B cell (primary cell): Measurements from ENCODE around the gene ITPR1. TPM values are rescaled to one million over a fixed set of nuclear protein-coding genes. Genes with fewer than 3 reads are reported as not detected.

Experiments
- ATAC-seq: fragments of 200-7000 bp; cut with Tn5 transposase; one replicate; pipeline ENCODE4 v1.10.0; 2021; ENCODE audit warnings: low read depth, mild to moderate bottlenecking, moderate number of reproducible peaks, moderate library complexity
- CTCF ChIA-PET: fragments of 350-600 bp; sonication (Branson Sonifier 250); formaldehyde crosslinking; loops from one replicate; lab custom pipeline; 2021; ENCODE audit warnings: antibody characterized with exemption, inconsistent platforms; lab: Charles Lee
- POLR2A ChIA-PET: fragments of 350-600 bp; sonication (Branson Sonifier 250); formaldehyde crosslinking; loops from one replicate; lab custom pipeline; 2021; ENCODE audit warnings: antibody characterized with exemption; lab: Charles Lee
- DNase-seq: peaks from one replicate; pipeline ENCODE4 v3.0.0; 2013
- H2AFZ ChIP-seq: 2 replicates; pipeline ENCODE4 v1.6.1; 2012; ENCODE audit warnings: mild to moderate bottlenecking, low read depth, low read length; ENCODE audit not compliant: insufficient read depth, poor library complexity, severe bottlenecking
- H3K27ac ChIP-seq, 2 donors: 1 replicate in 1 of 2; 2 replicates in 1 of 2; pipeline ENCODE4 v1.5.1; 2012 to 2013; ENCODE audit warnings: low read length in 2 of 2, mild to moderate bottlenecking in 2 of 2, moderate library complexity in 1 of 2
- H3K27me3 ChIP-seq, 4 experiments: fragments of 200-600 bp in 1 of 4; sonication (generic) in 1 of 4; replicated peaks in 1 of 4; 1 replicate in 2 of 4; 2 replicates in 2 of 4; pipeline versions ENCODE4 v1.6.1 to v1.7.0; 2013 to 2016; ENCODE audit warnings: low read length in 3 of 4, mild to moderate bottlenecking in 2 of 4, mixed read lengths in 1 of 4, moderate library complexity in 1 of 4; ENCODE audit not compliant: insufficient read depth in 4 of 4, control insufficient read depth in 3 of 4; ENCODE audit errors: control extremely low read depth in 1 of 4
- H3K36me3 ChIP-seq, 2 experiments: replicated peaks in 1 of 2; 1 replicate in 1 of 2; 2 replicates in 1 of 2; pipeline versions ENCODE4 v1.6.1 to v1.7.1; 2013; ENCODE audit warnings: low read length in 1 of 2; ENCODE audit not compliant: insufficient read depth in 2 of 2, control insufficient read depth in 1 of 2; ENCODE audit errors: control extremely low read depth in 1 of 2, extremely low read depth in 1 of 2
- H3K4me1 ChIP-seq, 2 donors: fragments of 200-600 bp in 1 of 2; sonication (generic) in 1 of 2; 1 replicate in 1 of 2; 2 replicates in 1 of 2; pipeline versions ENCODE4 v1.5.1 to v1.6.1; 2013 to 2017; ENCODE audit warnings: low read length in 2 of 2; ENCODE audit not compliant: control insufficient read depth in 2 of 2, insufficient read depth in 2 of 2
- H3K4me2 ChIP-seq: replicated peaks from 2 replicates; pipeline ENCODE3; 2012; ENCODE audit warnings: mild to moderate bottlenecking, low read depth, low read length; ENCODE audit not compliant: poor library complexity, severe bottlenecking
- H3K4me3 ChIP-seq, 5 experiments: fragments of 200-600 bp in 1 of 5; sonication (generic) in 1 of 5; 1 replicate in 3 of 5; 2 replicates in 2 of 5; pipeline versions ENCODE4 v1.5.1 to v1.7.0; 2011 to 2016; ENCODE audit warnings: low read length in 4 of 5, mild to moderate bottlenecking in 4 of 5, low read depth in 2 of 5, control low read depth in 1 of 5, moderate library complexity in 1 of 5; ENCODE audit not compliant: insufficient read depth in 1 of 5; ENCODE audit errors: control extremely low read depth in 1 of 5, extremely low read depth in 1 of 5
- H3K79me2 ChIP-seq: fragments of 200-600 bp; sonication (generic); one replicate; pipeline ENCODE4 v1.6.0; 2016; ENCODE audit warnings: low read length; ENCODE audit not compliant: control insufficient read depth, insufficient read depth
- H3K9ac ChIP-seq: fragments of 200-600 bp; sonication (generic); 2 replicates; pipeline ENCODE4 v1.6.1; 2017; ENCODE audit warnings: mild to moderate bottlenecking, low read length, moderate library complexity
- H3K9me3 ChIP-seq, 3 donors: one replicate each; pipeline versions ENCODE4 v1.6.1 to v1.7.1; 2013; ENCODE audit warnings: low read length in 2 of 3; ENCODE audit not compliant: control insufficient read depth in 2 of 3, insufficient read depth in 1 of 3; ENCODE audit errors: control extremely low read depth in 1 of 3
- H4K20me1 ChIP-seq: 2 replicates; pipeline ENCODE4 v1.6.0; 2012; ENCODE audit warnings: mild to moderate bottlenecking, low read length; ENCODE audit not compliant: insufficient read depth, control insufficient read depth, poor library complexity, severe bottlenecking
- H3K27ac Mint-ChIP-seq: one replicate; pipeline ENCODE4 v1.8.0; 2021; ENCODE audit warnings: mixed read lengths
- H3K27me3 Mint-ChIP-seq: one replicate; pipeline ENCODE4 v1.8.0; 2021; ENCODE audit warnings: mixed read lengths
- H3K4me1 Mint-ChIP-seq: one replicate; pipeline ENCODE4 v1.8.0; 2021; ENCODE audit warnings: mixed read lengths
- H3K4me3 Mint-ChIP-seq: one replicate; pipeline ENCODE4 v1.8.0; 2021; ENCODE audit warnings: mixed read lengths
- H3K9me3 Mint-ChIP-seq: one replicate; pipeline ENCODE4 v1.8.0; 2022; ENCODE audit warnings: mixed read lengths; ENCODE audit not compliant: insufficient read depth
- EZH2 ChIP-seq: IDR thresholded peaks from 2 replicates; pipeline ENCODE4 v1.6.1; 2012; ENCODE audit warnings: borderline replicate concordance, low read depth, mild to moderate bottlenecking, moderate library complexity, low read length; ENCODE audit not compliant: insufficient read depth, poor library complexity, severe bottlenecking
- WGBS: methylation state at CpG from one replicate; pipeline ENCODE4 v1.1.5; 2013; ENCODE audit warnings: missing lambda C conversion rate; ENCODE audit not compliant: insufficient coverage; 5-methylcytosine and 5-hydroxymethylcytosine counted together
- intact Hi-C: fragments of 100-400 bp; cut with micrococcal nuclease; formaldehyde crosslinking; loops from one replicate; pipeline ENCODE4 v1.10.0; 2022
- polyA plus RNA-seq: library from polyadenylated mRNA; depleted of rRNA; stranded (reverse); fragments of >200 nt; gene quantifications from 2 replicates; pipeline ENCODE4 v1.2.3, GENCODE V29; 2012
- total RNA-seq, 2 donors: library from RNA; stranded (reverse); fragments of 120-200 nt in 1 of 2; gene quantifications; 1 replicate in 1 of 2; 2 replicates in 1 of 2; pipeline versions ENCODE4 v1.2.3 to v1.2.4, GENCODE V29; 2013 to 2022
- TF ChIP-seq, protein P1 (sequence below): fragments of 200-600 bp; IDR thresholded peaks from one replicate; pipeline ENCODE4 v1.8.0; 2022; ENCODE audit warnings: antibody characterized with exemption, mild to moderate bottlenecking

Gene ITPR1
- total and polyA plus RNA-seq, 2 donors (not counting 1 experiment from before 2014, with no cell fraction given) = 64.0 to 332 TPM

DNA sequence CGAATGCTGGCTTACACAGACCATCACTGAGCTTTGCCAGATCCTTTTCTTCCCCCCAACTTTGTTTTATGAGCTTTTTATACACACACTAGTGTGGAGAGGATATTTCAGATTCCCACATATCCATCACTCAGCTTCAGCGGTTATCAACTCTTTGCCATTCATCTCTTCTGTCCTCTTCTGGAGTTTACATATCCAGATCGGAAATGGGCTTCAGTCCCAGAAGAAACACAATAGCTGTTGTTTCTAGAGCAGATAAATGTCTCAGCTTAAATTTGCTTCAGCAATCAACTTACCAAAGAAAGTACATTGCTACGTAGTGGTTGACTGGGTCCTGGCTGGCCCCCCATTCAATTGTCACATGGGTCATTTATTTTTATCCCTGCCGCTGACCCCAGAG is 300.2 kb downstream of the ITPR1 start:
- intact Hi-C loops = no loop called here
- H3K4me3 Mint-ChIP-seq = no peak overlapping the region
- CTCF ChIA-PET = interaction anchor here (1.0 kb wide), 1 partner anchor 82 kb away, joined by 4 read pairs; no protein-coding TSS in a partner anchor

DNA sequence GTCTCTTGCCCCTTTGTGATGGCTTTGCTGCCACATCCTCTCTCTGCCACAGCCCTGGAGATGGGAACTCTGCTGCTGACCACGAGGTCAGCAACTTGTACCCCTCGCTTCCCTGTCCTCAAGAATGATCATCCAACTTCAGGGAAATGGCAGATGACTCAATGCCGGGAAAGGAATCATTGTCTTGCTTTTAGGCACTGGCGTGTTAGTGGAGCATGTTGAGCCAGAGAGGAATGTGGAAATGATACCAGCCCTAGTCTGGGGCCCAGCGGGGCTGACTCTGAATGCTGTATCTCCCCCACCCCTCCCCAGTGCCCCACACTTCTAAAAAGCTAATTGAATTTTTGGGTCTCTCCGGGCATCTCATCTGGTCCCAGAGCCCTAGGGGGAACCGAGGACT is 301.2 kb downstream of the ITPR1 start:
- no peak overlapping the region for H3K4me3 ChIP-seq
- peaks cover 0 to 11% (median 5%) of the 10 kb centered on the region in 3 donors for H3K9me3 ChIP-seq
- DNase-seq (no peak), ATAC-seq (no peak)
- intact Hi-C loops = no loop called here
- H3K4me2 ChIP-seq = no peak overlapping the region
- H3K27me3 ChIP-seq = no peaks in the 10 kb centered on the region
- no peak for TF ChIP-seq EZH2
- TF ChIP-seq, protein P1, sequence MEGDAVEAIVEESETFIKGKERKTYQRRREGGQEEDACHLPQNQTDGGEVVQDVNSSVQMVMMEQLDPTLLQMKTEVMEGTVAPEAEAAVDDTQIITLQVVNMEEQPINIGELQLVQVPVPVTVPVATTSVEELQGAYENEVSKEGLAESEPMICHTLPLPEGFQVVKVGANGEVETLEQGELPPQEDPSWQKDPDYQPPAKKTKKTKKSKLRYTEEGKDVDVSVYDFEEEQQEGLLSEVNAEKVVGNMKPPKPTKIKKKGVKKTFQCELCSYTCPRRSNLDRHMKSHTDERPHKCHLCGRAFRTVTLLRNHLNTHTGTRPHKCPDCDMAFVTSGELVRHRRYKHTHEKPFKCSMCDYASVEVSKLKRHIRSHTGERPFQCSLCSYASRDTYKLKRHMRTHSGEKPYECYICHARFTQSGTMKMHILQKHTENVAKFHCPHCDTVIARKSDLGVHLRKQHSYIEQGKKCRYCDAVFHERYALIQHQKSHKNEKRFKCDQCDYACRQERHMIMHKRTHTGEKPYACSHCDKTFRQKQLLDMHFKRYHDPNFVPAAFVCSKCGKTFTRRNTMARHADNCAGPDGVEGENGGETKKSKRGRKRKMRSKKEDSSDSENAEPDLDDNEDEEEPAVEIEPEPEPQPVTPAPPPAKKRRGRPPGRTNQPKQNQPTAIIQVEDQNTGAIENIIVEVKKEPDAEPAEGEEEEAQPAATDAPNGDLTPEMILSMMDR = no peak
- POLR2A ChIA-PET = no interaction called here
- H2AFZ ChIP-seq = no peak overlapping the region
- H3K9ac ChIP-seq = no peak overlapping the region
- H3K9me3 Mint-ChIP-seq = no peaks in the 10 kb centered on the region
- H3K4me1 Mint-ChIP-seq = no peaks in the 10 kb centered on the region
- H3K27me3 Mint-ChIP-seq = no peaks in the 10 kb centered on the region
- no peak overlapping the region for H3K27ac Mint-ChIP-seq
- H3K79me2 ChIP-seq = no peaks in the 10 kb centered on the region
- H3K4me1 ChIP-seq = no peaks in the 10 kb centered on the region
- H4K20me1 ChIP-seq = peaks cover 17% of the 10 kb centered on the region
- 100% methylated on average over 3 of the region's 7 CpGs for WGBS
- no peak overlapping the region for H3K4me3 Mint-ChIP-seq
- no peak overlapping the region for H3K27ac ChIP-seq
- H3K36me3 ChIP-seq = peaks cover 7 to 92% of the 10 kb centered on the region in 2 experiments
- CTCF ChIA-PET = no interaction called here

More for the DNA sequence above, 300.2 kb downstream of the ITPR1 start:
- Histone ChIP-seq H3K27me3 (no peaks in the 10 kb centered on the region), H3K36me3 (peaks cover 10 to 93% of the 10 kb centered on the region in 2 experiments), H3K27ac (no peak overlapping the region), H3K9ac (no peak overlapping the region), H3K79me2 (no peaks in the 10 kb centered on the region), H3K4me1 (no peaks in the 10 kb centered on the region), H2AFZ (no peak overlapping the region), H4K20me1 (peaks cover 17% of the 10 kb centered on the region), H3K4me2 (no peak overlapping the region), H3K9me3 (peaks cover 0 to 11% (median 5%) of the 10 kb centered on the region in 3 donors), H3K4me3 (no peak overlapping the region)
- WGBS = 97% methylated on average over 3 of the region's 5 CpGs
- no peak for DNase-seq
- Mint-ChIP-seq H3K9me3 (no peaks in the 10 kb centered on the region), H3K27ac (no peak overlapping the region), H3K27me3 (no peaks in the 10 kb centered on the region), H3K4me1 (no peaks in the 10 kb centered on the region)
- ATAC-seq = no peak
- no peak for TF ChIP-seq EZH2
- POLR2A ChIA-PET = no interaction called here
